ENCODE measurements around the gene TRIM42.

- TF ChIP-seq CTCF (IDR thresholded peaks at IDR 0.05; ENCODE audit: insufficient read depth, low read depth, low read length) (no peak), EZH2 (IDR thresholded peaks at IDR 0.05; ENCODE audit: insufficient read depth, low read length) (no peak)
These were observed 9.1 kb downstream of the TRIM42 start for GRCh38 chr3:140686948-140687347.
